Neural cell (in vitro differentiated cells): ENCODE measurements around the gene PLCL2. TPM values are rescaled to one million over a fixed set of nuclear protein-coding genes. Genes with fewer than 3 reads are reported as not detected.

Experiments used
- H2AFZ ChIP-seq: fragments of 200-600, 300-800 bp; sonication (generic), shearing (Covaris generic); 2 replicates; pipeline ENCODE4 v1.6.0; 2014; ENCODE audit warnings: low read depth, mild to moderate bottlenecking, antibody characterized with exemption, low read length, moderate library complexity
- H3F3A ChIP-seq: fragments of 200-600 bp; shearing (Covaris generic); 2 replicates; pipeline ENCODE4 v1.6.1; 2016; ENCODE audit warnings: mild to moderate bottlenecking, moderate library complexity, mixed read lengths, antibody characterized with exemption, low read length; ENCODE audit not compliant: insufficient read depth, poor library complexity, severe bottlenecking
- H3K27ac ChIP-seq: fragments of 200-600, 300-800 bp; sonication (generic), shearing (Covaris generic); 2 replicates; pipeline ENCODE4 v1.5.1; 2014; ENCODE audit warnings: mild to moderate bottlenecking, low read length, moderate library complexity
- H3K27me3 ChIP-seq: fragments of 300-800, 200-600 bp; sonication (generic), shearing (Covaris generic); 2 replicates; pipeline ENCODE4 v1.6.0; 2014; ENCODE audit warnings: mild to moderate bottlenecking, low read depth, low read length, moderate library complexity; ENCODE audit not compliant: insufficient read depth
- H3K36me3 ChIP-seq: fragments of 300-800, 200-600 bp; sonication (generic), shearing (Covaris generic); 2 replicates; pipeline ENCODE4 v1.5.1; 2014; ENCODE audit warnings: mild to moderate bottlenecking, antibody characterized with exemption, low read length, moderate library complexity; ENCODE audit not compliant: insufficient read depth
- H3K4me2 ChIP-seq: fragments of 300-800, 200-600 bp; sonication (generic), shearing (Covaris generic); 2 replicates; pipeline ENCODE4 v1.6.0; 2014; ENCODE audit warnings: mild to moderate bottlenecking, low read length
- H3K4me3 ChIP-seq: fragments of 300-800, 200-600 bp; sonication (generic), shearing (Covaris generic); 2 replicates; pipeline ENCODE4 v1.5.1; 2014; ENCODE audit warnings: mild to moderate bottlenecking, low read length, moderate library complexity
- H3K79me2 ChIP-seq: fragments of 200-600 bp; shearing (Covaris generic); replicated peaks from 2 replicates; pipeline ENCODE4 v1.6.0; 2014; ENCODE audit warnings: mild to moderate bottlenecking, low read length, moderate library complexity; ENCODE audit not compliant: insufficient read depth
- H3K9ac ChIP-seq: fragments of 300-800, 200-600 bp; sonication (generic), shearing (Covaris generic); 2 replicates; pipeline ENCODE4 v1.6.1; 2016; ENCODE audit warnings: mild to moderate bottlenecking, low read length, mixed read lengths
- H3K9me2 ChIP-seq: fragments of 200-600 bp; shearing (Covaris generic); 2 replicates; pipeline ENCODE4 v1.6.1; 2016; ENCODE audit warnings: mild to moderate bottlenecking, low read length, mixed read lengths; ENCODE audit not compliant: insufficient read depth
- H3K9me3 ChIP-seq: fragments of 200-600, 300-800 bp; sonication (generic), shearing (Covaris generic); 2 replicates; pipeline ENCODE4 v1.6.1; 2016; ENCODE audit warnings: mild to moderate bottlenecking, mixed run types, low read length, moderate library complexity, mixed read lengths
- H4K20me1 ChIP-seq: fragments of 200-600 bp; shearing (Covaris generic); 2 replicates; pipeline ENCODE4 v1.6.1; 2016; ENCODE audit warnings: mild to moderate bottlenecking, mixed run types; ENCODE audit not compliant: insufficient read depth
- CTCF ChIP-seq: fragments of 450-650 bp; IDR thresholded peaks from 2 replicates; pipeline ENCODE4 v1.5.1; 2014; ENCODE audit warnings: antibody characterized with exemption, mild to moderate bottlenecking, moderate library complexity; ENCODE audit not compliant: poor library complexity, severe bottlenecking
- EP300 ChIP-seq: fragments of 450-650 bp; conservative IDR thresholded peaks from 2 replicates; pipeline ENCODE4 v1.6.1; 2014; ENCODE audit warnings: antibody characterized with exemption, mild to moderate bottlenecking, moderate library complexity; ENCODE audit not compliant: poor library complexity, severe bottlenecking
- EZH2 ChIP-seq: fragments of 200-600, 300-800 bp; shearing (Covaris generic), sonication (generic); IDR thresholded peaks from 2 replicates; pipeline ENCODE4 v1.6.1; 2014; ENCODE audit warnings: antibody characterized with exemption, low read length, borderline replicate concordance, mild to moderate bottlenecking; ENCODE audit not compliant: insufficient read depth, poor library complexity, severe bottlenecking
- MXI1 ChIP-seq: fragments of 450-650 bp; conservative IDR thresholded peaks from 2 replicates; pipeline ENCODE4 v1.6.1; 2014; ENCODE audit warnings: antibody characterized with exemption, mild to moderate bottlenecking; ENCODE audit not compliant: poor library complexity, severe bottlenecking
- POLR2AphosphoS5 ChIP-seq: IDR thresholded peaks from 2 replicates; pipeline ENCODE4 v1.6.1; 2012
- RAD21 ChIP-seq: fragments of 450-650 bp; conservative IDR thresholded peaks from 2 replicates; pipeline ENCODE4 v1.6.1; 2014; ENCODE audit warnings: antibody characterized with exemption, mild to moderate bottlenecking, moderate library complexity
- SMC3 ChIP-seq: fragments of 450-650 bp; conservative IDR thresholded peaks from 2 replicates; pipeline ENCODE4 v1.6.1; 2014; ENCODE audit warnings: antibody characterized with exemption, mild to moderate bottlenecking, moderate library complexity; ENCODE audit not compliant: poor library complexity
- TAF1 ChIP-seq: IDR thresholded peaks from 2 replicates; pipeline ENCODE4 v1.6.1; 2012; ENCODE audit warnings: low read depth
- polyA plus RNA-seq: library from polyadenylated mRNA; depleted of rRNA; stranded (reverse); fragments of >200 nt; gene quantifications from 2 replicates; pipeline ENCODE4 v1.2.3, GENCODE V29; 2014
- TF ChIP-seq, protein P1 (sequence below): IDR thresholded peaks from 2 replicates; pipeline ENCODE4 v1.6.1; 2012; ENCODE audit warnings: borderline replicate concordance

PLCL2 gene
- polyA plus RNA-seq, 1 donor from 2014 or later = 69.8 TPM

- Histone ChIP-seq H3K27me3 (no peaks in the 10 kb centered on the region), H3K27ac (no peak overlapping the region), H3K9ac (no peak overlapping the region), H3F3A (no peaks in the 10 kb centered on the region), H3K36me3 (no peaks in the 10 kb centered on the region), H3K4me3 (no peak overlapping the region), H3K79me2 (peaks cover 25% of the 10 kb centered on the region), H3K4me2 (no peak overlapping the region), H3K9me2 (no peaks in the 10 kb centered on the region), H2AFZ (no peak overlapping the region), H3K9me3 (no peaks in the 10 kb centered on the region), H4K20me1 (no peaks in the 10 kb centered on the region)
- TF ChIP-seq MXI1 = no peak
- no peak for TF ChIP-seq EP300
- TF ChIP-seq TAF1 = no peak
- TF ChIP-seq, protein P1, sequence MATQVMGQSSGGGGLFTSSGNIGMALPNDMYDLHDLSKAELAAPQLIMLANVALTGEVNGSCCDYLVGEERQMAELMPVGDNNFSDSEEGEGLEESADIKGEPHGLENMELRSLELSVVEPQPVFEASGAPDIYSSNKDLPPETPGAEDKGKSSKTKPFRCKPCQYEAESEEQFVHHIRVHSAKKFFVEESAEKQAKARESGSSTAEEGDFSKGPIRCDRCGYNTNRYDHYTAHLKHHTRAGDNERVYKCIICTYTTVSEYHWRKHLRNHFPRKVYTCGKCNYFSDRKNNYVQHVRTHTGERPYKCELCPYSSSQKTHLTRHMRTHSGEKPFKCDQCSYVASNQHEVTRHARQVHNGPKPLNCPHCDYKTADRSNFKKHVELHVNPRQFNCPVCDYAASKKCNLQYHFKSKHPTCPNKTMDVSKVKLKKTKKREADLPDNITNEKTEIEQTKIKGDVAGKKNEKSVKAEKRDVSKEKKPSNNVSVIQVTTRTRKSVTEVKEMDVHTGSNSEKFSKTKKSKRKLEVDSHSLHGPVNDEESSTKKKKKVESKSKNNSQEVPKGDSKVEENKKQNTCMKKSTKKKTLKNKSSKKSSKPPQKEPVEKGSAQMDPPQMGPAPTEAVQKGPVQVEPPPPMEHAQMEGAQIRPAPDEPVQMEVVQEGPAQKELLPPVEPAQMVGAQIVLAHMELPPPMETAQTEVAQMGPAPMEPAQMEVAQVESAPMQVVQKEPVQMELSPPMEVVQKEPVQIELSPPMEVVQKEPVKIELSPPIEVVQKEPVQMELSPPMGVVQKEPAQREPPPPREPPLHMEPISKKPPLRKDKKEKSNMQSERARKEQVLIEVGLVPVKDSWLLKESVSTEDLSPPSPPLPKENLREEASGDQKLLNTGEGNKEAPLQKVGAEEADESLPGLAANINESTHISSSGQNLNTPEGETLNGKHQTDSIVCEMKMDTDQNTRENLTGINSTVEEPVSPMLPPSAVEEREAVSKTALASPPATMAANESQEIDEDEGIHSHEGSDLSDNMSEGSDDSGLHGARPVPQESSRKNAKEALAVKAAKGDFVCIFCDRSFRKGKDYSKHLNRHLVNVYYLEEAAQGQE = no peak
- no peak for TF ChIP-seq POLR2AphosphoS5
- no peak for TF ChIP-seq RAD21
- TF ChIP-seq SMC3 = no peak
- no peak for TF ChIP-seq CTCF
- TF ChIP-seq EZH2 = no peak
Measured at GRCh38 chr3:16982460-16982859, 97.7 kb downstream of the PLCL2 start.

DNA sequence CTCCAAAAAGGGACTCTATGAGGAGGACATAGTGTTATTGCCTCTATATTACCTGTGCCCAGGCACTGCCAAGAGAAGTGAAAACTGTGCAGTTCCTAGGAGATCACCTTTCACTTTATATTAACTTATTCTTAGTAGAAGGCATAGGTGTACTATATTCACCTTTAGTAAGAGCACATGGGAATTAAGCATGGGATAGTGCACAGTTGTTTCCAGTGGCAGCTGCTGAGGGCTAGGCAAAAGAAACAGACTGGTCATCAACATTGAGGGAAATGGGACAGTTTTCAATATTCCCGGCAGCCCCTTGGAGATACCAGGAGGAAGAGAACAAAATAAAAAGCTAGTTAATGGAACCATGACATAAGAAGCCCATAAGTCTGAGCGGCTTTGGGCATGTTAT, 100.9 kb downstream of the PLCL2 start:
- H3F3A ChIP-seq = no peaks in the 10 kb centered on the region
- no peak for TF ChIP-seq CTCF
- no peak for TF ChIP-seq TAF1
- no peak for TF ChIP-seq RAD21
- TF ChIP-seq POLR2AphosphoS5 = no peak
- no peak for TF ChIP-seq EZH2
- TF ChIP-seq SMC3 = no peak
- no peak for TF ChIP-seq MXI1
- TF ChIP-seq EP300 = no peak
- TF ChIP-seq, protein P1 = no peak

More for the DNA sequence above, 100.9 kb downstream of the PLCL2 start:
- Histone ChIP-seq H3K36me3 (no peaks in the 10 kb centered on the region), H3K9me3 (no peaks in the 10 kb centered on the region), H4K20me1 (no peaks in the 10 kb centered on the region), H3K27ac (no peak overlapping the region), H3K4me2 (no peak overlapping the region), H3K9me2 (no peaks in the 10 kb centered on the region), H3K27me3 (no peaks in the 10 kb centered on the region), H3K79me2 (peaks cover 25% of the 10 kb centered on the region), H3K9ac (no peak overlapping the region), H3K4me3 (no peak overlapping the region), H2AFZ (no peak overlapping the region)
